ENCODE measurements around the gene ZNF426. TPM values are rescaled to one million over a fixed set of nuclear protein-coding genes. Genes with fewer than 3 reads are reported as not detected.

The ZNF426 gene
- polyA plus RNA-seq, 3 donors, result 1.7 to 6.4 (median 4.1) TPM

- Histone ChIP-seq H3K27me3 (ENCODE audit: control insufficient read depth in 2 of 2, insufficient read depth in 2 of 2, low read length in 2 of 2) (peaks cover 0 to 4% of the 10 kb centered on the region in 2 donors), H2AFZ (ENCODE audit: insufficient read depth, low read depth, low read length, poor library complexity, severe bottlenecking) (no peak overlapping the region), H3K4me2 (replicated peaks; ENCODE audit: extremely low read depth, low read length, poor library complexity, severe bottlenecking) (no peak overlapping the region), H3K79me2 (ENCODE audit: insufficient read depth, low read length) (no peaks in the 10 kb centered on the region), H3K9ac (ENCODE audit: insufficient read depth, low read length, poor library complexity, severe bottlenecking) (no peak overlapping the region), H4K20me1 (ENCODE audit: insufficient read depth, low read length) (no peaks in the 10 kb centered on the region), H3K4me3 (replicated peaks in 1 of 3; ENCODE audit: low read depth in 2 of 3, low read length in 3 of 3) (no peak overlapping the region), H3K27ac (ENCODE audit: low read depth in 1 of 2, low read length in 2 of 2) (no peak overlapping the region), H3K36me3 (replicated peaks in 1 of 2; ENCODE audit: control insufficient read depth in 1 of 2, insufficient read depth in 2 of 2, low read length in 2 of 2) (no peaks in the 10 kb centered on the region), H3K4me1 (ENCODE audit: control insufficient read depth in 1 of 2, insufficient read depth in 2 of 2, low read length in 2 of 2) (no peaks in the 10 kb centered on the region), H3K9me3 (replicated peaks in 1 of 2; ENCODE audit: control insufficient read depth in 1 of 2, insufficient read depth in 1 of 2, low read length in 2 of 2) (peaks cover 65 to 82% of the 10 kb centered on the region in 2 donors)
- peaks cover 0 to 8% of the 10 kb centered on the region in 2 donors for H3K36me3 Mint-ChIP-seq
- intact Hi-C loops (cut with micrococcal nuclease), result no loop called here
- H3K4me1 Mint-ChIP-seq, result peaks cover 7% of the 10 kb centered on the region
- WGBS (ENCODE audit: insufficient coverage), result 100% methylated on average over 1 of the region's 1 CpG
- peaks cover 7 to 14% (median 13%) of the 10 kb centered on the region in 3 donors for H3K27me3 Mint-ChIP-seq (ENCODE audit: low read depth in 3 of 3)
- H3K4me3 Mint-ChIP-seq, result no peak overlapping the region
- H3K9me3 Mint-ChIP-seq, result peaks cover 30 to 90% (median 87%) of the 10 kb centered on the region in 7 donors
- no peak overlapping the region for H3K27ac Mint-ChIP-seq
- no peak for DNase-seq
- no peak for TF ChIP-seq CTCF (IDR thresholded peaks at IDR 0.05)
Observed at GRCh38 chr19:9500796-9501195, 37.6 kb downstream of the ZNF426 start.

- WGBS (ENCODE audit: insufficient coverage), result 4% methylated on average over 33 of the region's 44 CpGs
- H3K4me3 Mint-ChIP-seq, result peak within 1 kb of the TSS; percentile 31 to 63
- Histone ChIP-seq H4K20me1 (ENCODE audit: insufficient read depth, low read length) (no peaks in the 10 kb centered on the region), H3K27me3 (ENCODE audit: control insufficient read depth in 2 of 2, insufficient read depth in 2 of 2, low read length in 2 of 2) (peaks cover 0 to 4% of the 10 kb centered on the region in 2 donors), H3K4me2 (replicated peaks; ENCODE audit: extremely low read depth, low read length, poor library complexity, severe bottlenecking) (no peak within 1 kb of the TSS), H3K27ac (ENCODE audit: low read depth in 1 of 2, low read length in 2 of 2) (no peak within 1 kb of the TSS), H2AFZ (ENCODE audit: insufficient read depth, low read depth, low read length, poor library complexity, severe bottlenecking) (peak within 1 kb of the TSS; percentile 57), H3K4me3 (replicated peaks in 1 of 3; ENCODE audit: low read depth in 2 of 3, low read length in 3 of 3) (peak within 1 kb of the TSS in 1 of 3 experiments; percentile 33), H3K79me2 (ENCODE audit: insufficient read depth, low read length) (no peaks in the 10 kb centered on the region), H3K4me1 (ENCODE audit: control insufficient read depth in 1 of 2, insufficient read depth in 2 of 2, low read length in 2 of 2) (no peaks in the 10 kb centered on the region), H3K9me3 (replicated peaks in 1 of 2; ENCODE audit: control insufficient read depth in 1 of 2, insufficient read depth in 1 of 2, low read length in 2 of 2) (peaks cover 63 to 88% of the 10 kb centered on the region in 2 donors), H3K36me3 (replicated peaks in 1 of 2; ENCODE audit: control insufficient read depth in 1 of 2, insufficient read depth in 2 of 2, low read length in 2 of 2) (no peaks in the 10 kb centered on the region), H3K9ac (ENCODE audit: insufficient read depth, low read length, poor library complexity, severe bottlenecking) (no peak within 1 kb of the TSS)
- peaks cover 0 to 8% of the 10 kb centered on the region in 2 donors for H3K36me3 Mint-ChIP-seq
- no peak for DNase-seq
- H3K27me3 Mint-ChIP-seq (ENCODE audit: low read depth in 3 of 3), result peaks cover 7 to 14% (median 13%) of the 10 kb centered on the region in 3 donors
- no peak within 1 kb of the TSS for H3K27ac Mint-ChIP-seq
- TF ChIP-seq CTCF (IDR thresholded peaks at IDR 0.05), result no peak
- intact Hi-C loops (cut with micrococcal nuclease), result no loop called here
- H3K4me1 Mint-ChIP-seq, result peaks cover 7% of the 10 kb centered on the region
- peaks cover 33 to 89% (median 83%) of the 10 kb centered on the region in 7 donors for H3K9me3 Mint-ChIP-seq
Observed at GRCh38 chr19:9498183-9498902, 40.1 kb downstream of the ZNF426 start, which contains the start of gene ZNF560. TSS of gene ZNF560 (minus strand) at chr19:9498616. CDS start at chr19:9475313, 23,303 bp downstream.
